Astrocyte of the spinal cord (primary cell): ENCODE measurements around the gene BACE1.
"Not testable (repeated sequence)": the region's sequence is repeated elsewhere in the genome, so short reads cannot be mapped to it uniquely, and the experiment has no call there.

ENCODE experiments used
- DNase-seq: peaks from one replicate; pipeline ENCODE4 v3.0.0; 2011; ENCODE audit warnings: low read depth, low spot score
- H3K4me3 ChIP-seq: 2 replicates; pipeline ENCODE4 v1.5.1; 2011; ENCODE audit warnings: low read depth, mild to moderate bottlenecking, low read length, moderate library complexity
- CTCF ChIP-seq: IDR thresholded peaks from 2 replicates; pipeline ENCODE4 v1.5.1; 2012; ENCODE audit warnings: low read depth, mild to moderate bottlenecking, low read length, inconsistent platforms
- in situ Hi-C: cut with HindIII; loops from 2 replicates; pipeline ENCODE4 v1.10.0; 2017; ENCODE audit warnings: low sequenced_read_pairs

Gene BACE1

GRCh38 chr11:117335399-117335798 is 19.3 kb upstream of the BACE1 start:
- H3K4me3 ChIP-seq = no peak overlapping the region
- DNase-seq = no peak
- in situ Hi-C loops = no loop called here
- TF ChIP-seq CTCF = no peak

GRCh38 chr11:117334896-117335295 is 18.8 kb upstream of the BACE1 start:
- no peak overlapping the region for H3K4me3 ChIP-seq
- in situ Hi-C loops = no loop called here
- TF ChIP-seq CTCF = no peak
- DNase-seq = no peak

GRCh38 chr11:117333917-117334316 is 17.9 kb upstream of the BACE1 start:
- TF ChIP-seq CTCF = no peak
- no peak overlapping the region for H3K4me3 ChIP-seq
- DNase-seq = no peak
- in situ Hi-C loops = no loop called here

GRCh38 chr11:117332843-117333242 is 16.8 kb upstream of the BACE1 start:
- in situ Hi-C loops = no loop called here
- no peak for TF ChIP-seq CTCF
- no peak overlapping the region for H3K4me3 ChIP-seq
- no peak for DNase-seq

GRCh38 chr11:117328375-117329010 is 12.4 kb upstream of the BACE1 start:
- TF ChIP-seq CTCF = no peak
- peak overlapping the region; percentile 77 for H3K4me3 ChIP-seq
- peak; percentile 58 for DNase-seq
- in situ Hi-C loops = no loop called here

GRCh38 chr11:117327567-117328374 is 11.7 kb upstream of the BACE1 start, which contains the start of gene CEP164:
Gene CEP164 (plus strand): TSS chr11:117327854. CDS start chr11:117338587, 10,733 bp downstream.
- DNase-seq = peak; percentile 98
- in situ Hi-C loops = no loop called here
- no peak for TF ChIP-seq CTCF
- peak within 1 kb of the TSS; percentile 77 for H3K4me3 ChIP-seq

- peak overlapping the region; percentile 77 for H3K4me3 ChIP-seq
- in situ Hi-C loops, DNase-seq: not testable (repeated sequence)
Measured at GRCh38 chr11:117327255-117327566, 11.2 kb upstream of the BACE1 start.
